ENCODE results near the gene CDH23.

GRCh38 chr10:71476228-71477011 is 79.7 kb downstream of the CDH23 start:
- TF ChIP-seq CTCF (IDR thresholded peaks at IDR 0.05) (no peak), POLR2A (IDR thresholded peaks at IDR 0.05) (no peak), EP300 (IDR thresholded peaks at IDR 0.05) (peak in 1 of 2 donors; percentile 10)
